Ishikawa (cell line): ENCODE results near the gene SGK2.

Source experiments
- CEBPB ChIP-seq: IDR thresholded peaks from 2 replicates; pipeline ENCODE4 v1.6.1; 2012
- CREB1 ChIP-seq: IDR thresholded peaks from 2 replicates; pipeline ENCODE4 v1.6.1; 2012; ENCODE audit warnings: low read depth
- EGR1 ChIP-seq: IDR thresholded peaks from 2 replicates; pipeline ENCODE4 v1.6.1; 2012
- EP300 ChIP-seq: IDR thresholded peaks from 2 replicates; pipeline ENCODE4 v1.6.1; 2012; ENCODE audit warnings: borderline replicate concordance
- FOXM1 ChIP-seq: IDR thresholded peaks from 2 replicates; pipeline ENCODE4 v1.6.1; 2012; ENCODE audit warnings: low read depth, borderline replicate concordance
- RAD21 ChIP-seq: IDR thresholded peaks from 2 replicates; pipeline ENCODE4 v1.6.1; 2012; ENCODE audit warnings: low read depth
- TAF1 ChIP-seq: IDR thresholded peaks from 2 replicates; pipeline ENCODE4 v1.6.1; 2012; ENCODE audit warnings: low read depth, mild to moderate bottlenecking
- TCF12 ChIP-seq: IDR thresholded peaks from 2 replicates; pipeline ENCODE4 v1.6.1; 2012; ENCODE audit warnings: low read depth
- TEAD4 ChIP-seq: IDR thresholded peaks from 2 replicates; pipeline ENCODE4 v1.6.1; 2012
- YY1 ChIP-seq: IDR thresholded peaks from 2 replicates; pipeline ENCODE4 v1.6.1; 2012; ENCODE audit warnings: low read depth
- ZBTB7A ChIP-seq: IDR thresholded peaks from 2 replicates; pipeline ENCODE4 v1.6.1; 2012; ENCODE audit warnings: low read depth
- TF ChIP-seq, protein P1 (sequence below): IDR thresholded peaks from 2 replicates; pipeline ENCODE4 v1.6.1; 2012
- TF ChIP-seq, protein P2 (sequence below): IDR thresholded peaks from 2 replicates; pipeline ENCODE4 v1.6.1; 2012; ENCODE audit warnings: low read depth, mild to moderate bottlenecking
- TF ChIP-seq, protein P3 (sequence below): IDR thresholded peaks from 2 replicates; pipeline ENCODE4 v1.6.1; 2012

Gene SGK2

DNA sequence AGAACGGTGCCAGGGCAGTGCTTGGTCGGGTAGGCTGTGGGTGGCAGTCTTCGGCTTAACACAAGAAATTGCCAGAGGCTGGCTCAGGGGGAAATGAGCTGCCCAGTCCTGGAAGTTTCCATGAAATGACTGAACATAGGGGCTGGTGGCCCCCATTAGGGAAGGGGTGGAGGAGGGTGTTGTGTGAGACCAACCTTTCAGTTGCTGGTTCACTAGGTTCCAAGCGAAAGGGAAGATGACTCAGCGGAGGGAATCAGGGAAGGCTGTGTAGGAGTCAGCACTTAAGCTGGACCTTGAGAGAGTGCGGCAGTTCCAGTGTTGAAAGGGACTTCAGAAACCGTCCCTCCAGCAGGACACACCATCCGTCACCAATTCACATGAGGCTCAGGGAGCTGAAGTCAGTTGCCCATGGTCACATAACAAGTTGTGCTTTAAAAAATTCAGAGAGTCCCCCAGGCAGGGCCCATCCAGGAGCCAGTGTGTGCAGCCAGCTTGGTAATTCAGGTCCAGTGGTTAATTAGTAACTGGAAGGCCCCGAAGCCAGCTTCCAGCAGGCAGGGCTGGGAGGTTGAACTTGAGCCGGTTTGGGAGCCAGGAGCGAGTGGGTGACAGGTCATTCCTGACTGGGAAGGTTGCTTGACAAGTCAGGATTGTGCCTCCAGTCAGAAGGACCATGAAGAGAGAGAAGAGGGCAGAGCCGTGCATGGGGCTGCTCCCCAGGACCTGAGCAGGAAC lies at the start of gene SGK2:
Gene SGK2 (plus strand): TSS at position 616 of the 735 bp plus-strand sequence. CDS start 7,469 bp downstream, outside the sequence.
- TF ChIP-seq TCF12, result no peak
- no peak for TF ChIP-seq ZBTB7A
- TF ChIP-seq EP300, result no peak
- TF ChIP-seq, protein P1, sequence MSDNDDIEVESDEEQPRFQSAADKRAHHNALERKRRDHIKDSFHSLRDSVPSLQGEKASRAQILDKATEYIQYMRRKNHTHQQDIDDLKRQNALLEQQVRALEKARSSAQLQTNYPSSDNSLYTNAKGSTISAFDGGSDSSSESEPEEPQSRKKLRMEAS, result no peak
- no peak for TF ChIP-seq CREB1
- TF ChIP-seq, protein P2, sequence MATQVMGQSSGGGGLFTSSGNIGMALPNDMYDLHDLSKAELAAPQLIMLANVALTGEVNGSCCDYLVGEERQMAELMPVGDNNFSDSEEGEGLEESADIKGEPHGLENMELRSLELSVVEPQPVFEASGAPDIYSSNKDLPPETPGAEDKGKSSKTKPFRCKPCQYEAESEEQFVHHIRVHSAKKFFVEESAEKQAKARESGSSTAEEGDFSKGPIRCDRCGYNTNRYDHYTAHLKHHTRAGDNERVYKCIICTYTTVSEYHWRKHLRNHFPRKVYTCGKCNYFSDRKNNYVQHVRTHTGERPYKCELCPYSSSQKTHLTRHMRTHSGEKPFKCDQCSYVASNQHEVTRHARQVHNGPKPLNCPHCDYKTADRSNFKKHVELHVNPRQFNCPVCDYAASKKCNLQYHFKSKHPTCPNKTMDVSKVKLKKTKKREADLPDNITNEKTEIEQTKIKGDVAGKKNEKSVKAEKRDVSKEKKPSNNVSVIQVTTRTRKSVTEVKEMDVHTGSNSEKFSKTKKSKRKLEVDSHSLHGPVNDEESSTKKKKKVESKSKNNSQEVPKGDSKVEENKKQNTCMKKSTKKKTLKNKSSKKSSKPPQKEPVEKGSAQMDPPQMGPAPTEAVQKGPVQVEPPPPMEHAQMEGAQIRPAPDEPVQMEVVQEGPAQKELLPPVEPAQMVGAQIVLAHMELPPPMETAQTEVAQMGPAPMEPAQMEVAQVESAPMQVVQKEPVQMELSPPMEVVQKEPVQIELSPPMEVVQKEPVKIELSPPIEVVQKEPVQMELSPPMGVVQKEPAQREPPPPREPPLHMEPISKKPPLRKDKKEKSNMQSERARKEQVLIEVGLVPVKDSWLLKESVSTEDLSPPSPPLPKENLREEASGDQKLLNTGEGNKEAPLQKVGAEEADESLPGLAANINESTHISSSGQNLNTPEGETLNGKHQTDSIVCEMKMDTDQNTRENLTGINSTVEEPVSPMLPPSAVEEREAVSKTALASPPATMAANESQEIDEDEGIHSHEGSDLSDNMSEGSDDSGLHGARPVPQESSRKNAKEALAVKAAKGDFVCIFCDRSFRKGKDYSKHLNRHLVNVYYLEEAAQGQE, result no peak
- no peak for TF ChIP-seq CEBPB
- TF ChIP-seq EGR1, result no peak

DNA sequence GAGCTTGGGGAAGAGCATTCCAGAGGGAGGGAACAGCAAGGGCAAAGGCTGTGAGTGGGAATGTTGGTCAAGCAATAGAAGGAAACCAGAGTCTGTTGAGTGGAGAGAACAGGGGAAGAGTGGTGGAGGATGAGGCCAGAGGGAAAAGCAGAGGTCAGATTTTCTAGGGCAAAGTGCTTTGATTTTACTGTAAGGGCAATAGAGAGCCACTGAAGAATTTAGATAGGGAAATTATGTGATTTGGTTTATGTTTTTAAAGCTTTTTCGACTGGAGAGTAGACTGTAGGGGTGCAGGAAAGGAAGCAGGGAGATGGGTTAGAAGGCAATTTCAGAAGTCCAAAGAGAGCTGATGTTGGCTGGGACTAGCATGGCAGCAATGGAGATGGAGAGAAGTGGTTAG lies 46.9 kb upstream of the SGK2 start:
- TF ChIP-seq, protein P1, result no peak
- no peak for TF ChIP-seq TAF1
- TF ChIP-seq TEAD4, result no peak
- TF ChIP-seq RAD21, result no peak
- no peak for TF ChIP-seq TCF12
- TF ChIP-seq, protein P3, sequence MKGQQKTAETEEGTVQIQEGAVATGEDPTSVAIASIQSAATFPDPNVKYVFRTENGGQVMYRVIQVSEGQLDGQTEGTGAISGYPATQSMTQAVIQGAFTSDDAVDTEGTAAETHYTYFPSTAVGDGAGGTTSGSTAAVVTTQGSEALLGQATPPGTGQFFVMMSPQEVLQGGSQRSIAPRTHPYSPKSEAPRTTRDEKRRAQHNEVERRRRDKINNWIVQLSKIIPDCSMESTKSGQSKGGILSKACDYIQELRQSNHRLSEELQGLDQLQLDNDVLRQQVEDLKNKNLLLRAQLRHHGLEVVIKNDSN, result no peak
- TF ChIP-seq CREB1, result no peak
- TF ChIP-seq CEBPB, result no peak
- TF ChIP-seq EP300, result no peak
- TF ChIP-seq ZBTB7A, result no peak
- no peak for TF ChIP-seq YY1
- TF ChIP-seq, protein P2, result no peak
- no peak for TF ChIP-seq EGR1

DNA sequence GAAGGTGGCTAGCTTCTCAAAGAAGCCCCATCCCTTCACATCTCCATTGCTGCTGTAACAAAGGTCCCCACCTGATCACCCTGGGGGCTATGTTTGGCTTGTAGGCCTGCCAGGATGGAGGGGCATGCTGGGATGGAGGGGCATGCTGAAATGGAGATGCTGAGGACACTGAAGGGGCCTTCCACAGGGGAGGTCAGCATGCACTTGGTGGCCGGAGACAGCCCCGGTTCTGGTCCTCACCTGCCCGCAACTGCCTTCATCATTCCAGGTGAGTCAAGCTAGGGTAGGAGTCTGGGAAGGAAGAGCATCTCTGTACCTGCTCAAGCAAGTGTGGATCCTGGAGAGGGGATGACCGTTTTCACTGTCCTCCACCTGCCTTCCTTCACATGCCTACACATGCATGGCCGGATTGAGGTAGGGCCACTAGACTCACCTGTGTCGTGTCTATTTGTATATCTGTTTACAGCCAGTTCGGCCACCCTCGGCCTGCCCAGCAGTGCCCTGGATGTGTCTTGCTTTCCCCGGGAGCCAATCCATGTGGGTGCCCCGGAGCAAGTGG lies 45.4 kb upstream of the SGK2 start:
- TF ChIP-seq, protein P1, result peak; percentile 25; the same call in 1 of the 2 replicates
- TF ChIP-seq TAF1, result 0 out of 2 replicates have a peak, but pooled peaks have one; percentile 42
- TF ChIP-seq, protein P2, result no peak
- no peak for TF ChIP-seq CREB1
- TF ChIP-seq, protein P3, result no peak
- no peak for TF ChIP-seq FOXM1

DNA sequence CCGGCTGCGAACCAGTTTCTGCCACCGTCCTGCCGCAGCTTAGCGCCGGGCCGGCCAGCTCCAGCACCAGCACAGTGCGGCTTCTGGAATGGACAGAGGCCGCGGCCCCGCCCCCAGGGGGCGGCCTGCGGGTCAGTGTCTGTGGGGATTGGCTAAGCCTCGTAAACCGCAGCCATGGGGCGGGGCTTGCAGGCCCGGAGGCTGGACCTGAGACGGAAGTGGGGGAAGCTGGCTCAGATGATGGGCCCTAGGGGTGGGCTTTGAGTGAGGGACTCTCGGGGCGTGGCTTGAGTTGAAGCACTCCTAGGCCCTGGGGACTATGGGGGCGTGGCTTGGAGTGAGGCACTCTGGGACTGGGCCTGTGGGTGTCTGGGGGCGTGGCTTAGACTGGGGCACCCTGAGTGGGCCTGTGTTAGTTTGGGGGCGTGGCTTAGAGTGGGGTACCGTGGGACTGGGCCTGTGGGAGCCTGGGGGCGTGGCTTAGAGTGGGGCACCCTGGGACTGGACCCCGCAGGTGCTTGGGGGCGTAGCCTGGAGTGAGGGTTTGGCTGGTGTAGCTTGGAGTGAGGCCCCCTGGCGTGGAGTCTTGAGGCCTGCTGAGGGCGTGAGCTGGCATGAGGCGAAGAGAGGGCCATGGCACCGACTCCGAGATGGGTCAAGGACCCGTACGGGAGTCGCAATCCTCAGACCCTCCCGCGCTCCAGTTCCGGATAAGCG lies 44.7 kb upstream of the SGK2 start:
- TF ChIP-seq CREB1 (no peak), TCF12 (peak; percentile 20; the same call in 1 of the 2 replicates), TAF1 (no peak; the same call in 1 of the 2 replicates), EP300 (no peak), TEAD4 (no peak), CEBPB (no peak)
- TF ChIP-seq, protein P2, result no peak
